Astrocyte of the cerebellum (primary cell): Measurements from ENCODE around the gene PRUNE1.
A peak's percentile ranks its signal among the peaks of the same experiment; 100 is the strongest.

ENCODE experiments used
- DNase-seq: peaks from one replicate; pipeline ENCODE4 v3.0.0-alpha.2; 2011; ENCODE audit warnings: low read depth
- H3K4me3 ChIP-seq: 2 replicates; pipeline ENCODE4 v1.5.1; 2011; ENCODE audit warnings: mild to moderate bottlenecking, low read depth, low read length, moderate library complexity
- in situ Hi-C: cut with HindIII; loops from 2 replicates; pipeline ENCODE4 v1.10.0; 2017; ENCODE audit warnings: low sequenced_read_pairs
- TF ChIP-seq, protein P1 (sequence below): IDR thresholded peaks from 2 replicates; pipeline ENCODE4 v1.5.1; 2012; ENCODE audit warnings: low read length, low read depth, moderate library complexity, mild to moderate bottlenecking; ENCODE audit errors: missing control alignments

PRUNE1 gene

GRCh38 chr1:150966011-150966410 lies 42.2 kb upstream of the PRUNE1 start:
- TF ChIP-seq, protein P1, sequence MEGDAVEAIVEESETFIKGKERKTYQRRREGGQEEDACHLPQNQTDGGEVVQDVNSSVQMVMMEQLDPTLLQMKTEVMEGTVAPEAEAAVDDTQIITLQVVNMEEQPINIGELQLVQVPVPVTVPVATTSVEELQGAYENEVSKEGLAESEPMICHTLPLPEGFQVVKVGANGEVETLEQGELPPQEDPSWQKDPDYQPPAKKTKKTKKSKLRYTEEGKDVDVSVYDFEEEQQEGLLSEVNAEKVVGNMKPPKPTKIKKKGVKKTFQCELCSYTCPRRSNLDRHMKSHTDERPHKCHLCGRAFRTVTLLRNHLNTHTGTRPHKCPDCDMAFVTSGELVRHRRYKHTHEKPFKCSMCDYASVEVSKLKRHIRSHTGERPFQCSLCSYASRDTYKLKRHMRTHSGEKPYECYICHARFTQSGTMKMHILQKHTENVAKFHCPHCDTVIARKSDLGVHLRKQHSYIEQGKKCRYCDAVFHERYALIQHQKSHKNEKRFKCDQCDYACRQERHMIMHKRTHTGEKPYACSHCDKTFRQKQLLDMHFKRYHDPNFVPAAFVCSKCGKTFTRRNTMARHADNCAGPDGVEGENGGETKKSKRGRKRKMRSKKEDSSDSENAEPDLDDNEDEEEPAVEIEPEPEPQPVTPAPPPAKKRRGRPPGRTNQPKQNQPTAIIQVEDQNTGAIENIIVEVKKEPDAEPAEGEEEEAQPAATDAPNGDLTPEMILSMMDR = no peak
- in situ Hi-C loops = no loop called here
- DNase-seq = no peak
- H3K4me3 ChIP-seq = no peak overlapping the region

GRCh38 chr1:150967936-150968335 lies 40.3 kb upstream of the PRUNE1 start:
- no peak for DNase-seq
- in situ Hi-C loops = no loop called here

GRCh38 chr1:150968491-150968890 lies 39.8 kb upstream of the PRUNE1 start:
- DNase-seq = no peak
- TF ChIP-seq, protein P1 = no peak
- in situ Hi-C loops = no loop called here
- H3K4me3 ChIP-seq = no peak overlapping the region

More at GRCh38 chr1:150967936-150968335, 40.3 kb upstream of the PRUNE1 start:
- TF ChIP-seq, protein P1 = no peak
- H3K4me3 ChIP-seq = no peak overlapping the region

GRCh38 chr1:150969626-150970025 lies 38.6 kb upstream of the PRUNE1 start:
- TF ChIP-seq, protein P1 = no peak
- in situ Hi-C loops = no loop called here
- DNase-seq = no peak
- no peak overlapping the region for H3K4me3 ChIP-seq

GRCh38 chr1:150970808-150971582 lies 37.3 kb upstream of the PRUNE1 start:
- in situ Hi-C loops = no loop called here
- no peak for DNase-seq
- TF ChIP-seq, protein P1 = no peak
- H3K4me3 ChIP-seq = peak overlapping the region; percentile 80

DNA sequence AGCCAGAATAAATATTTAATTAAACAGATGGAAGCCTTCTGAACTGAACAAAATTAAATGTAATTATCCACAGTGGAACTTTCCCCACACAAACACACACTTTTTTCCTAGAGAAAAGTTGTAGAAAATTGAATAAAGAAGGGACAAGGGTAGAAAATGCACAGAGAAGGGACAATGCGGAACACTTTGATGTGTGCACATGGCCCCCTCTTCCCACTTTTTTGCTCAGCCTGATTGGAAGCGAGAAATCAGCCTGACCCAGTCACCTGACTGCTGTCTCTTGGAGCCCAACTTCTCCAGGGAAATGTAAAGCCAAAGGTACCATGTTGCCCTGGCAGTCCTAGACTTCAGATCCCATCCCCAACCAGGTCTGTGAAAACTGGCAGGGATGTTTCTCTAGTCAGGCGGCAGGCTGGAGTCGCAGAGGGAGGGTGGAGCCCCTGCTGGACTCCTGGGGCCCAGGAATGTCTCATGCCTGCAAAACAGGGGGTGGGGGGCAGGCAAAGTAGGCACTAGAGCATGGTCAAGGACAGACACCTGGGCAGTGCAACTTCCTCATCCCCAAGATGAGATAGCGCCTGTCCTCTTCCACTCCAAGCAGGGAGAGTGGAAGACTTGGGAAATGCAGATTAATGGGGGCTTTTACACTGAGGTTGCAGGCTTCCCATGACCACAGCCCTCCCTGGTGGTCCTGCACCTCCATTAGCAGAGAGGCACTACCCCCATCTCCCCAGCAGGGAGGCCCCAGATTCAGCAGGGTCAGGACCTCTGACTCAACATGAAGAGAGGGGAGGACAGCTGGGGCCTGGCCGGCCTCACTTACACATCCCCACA lies 36.4 kb upstream of the PRUNE1 start:
- DNase-seq = no peak
- in situ Hi-C loops = no loop called here
- TF ChIP-seq, protein P1 = no peak
- peak overlapping the region; percentile 80 for H3K4me3 ChIP-seq
